Measurements from ENCODE around the gene TMEM42. TPM values are rescaled to one million over a fixed set of nuclear protein-coding genes. Genes with fewer than 3 reads are reported as not detected.

The TMEM42 gene
- total and polyA plus RNA-seq, 9 of the 15 experiments (the other 6 are each of a cell fraction or from before 2014, with no cell fraction given) = 0.53 to 1.6 (median 0.98) TPM

DNA sequence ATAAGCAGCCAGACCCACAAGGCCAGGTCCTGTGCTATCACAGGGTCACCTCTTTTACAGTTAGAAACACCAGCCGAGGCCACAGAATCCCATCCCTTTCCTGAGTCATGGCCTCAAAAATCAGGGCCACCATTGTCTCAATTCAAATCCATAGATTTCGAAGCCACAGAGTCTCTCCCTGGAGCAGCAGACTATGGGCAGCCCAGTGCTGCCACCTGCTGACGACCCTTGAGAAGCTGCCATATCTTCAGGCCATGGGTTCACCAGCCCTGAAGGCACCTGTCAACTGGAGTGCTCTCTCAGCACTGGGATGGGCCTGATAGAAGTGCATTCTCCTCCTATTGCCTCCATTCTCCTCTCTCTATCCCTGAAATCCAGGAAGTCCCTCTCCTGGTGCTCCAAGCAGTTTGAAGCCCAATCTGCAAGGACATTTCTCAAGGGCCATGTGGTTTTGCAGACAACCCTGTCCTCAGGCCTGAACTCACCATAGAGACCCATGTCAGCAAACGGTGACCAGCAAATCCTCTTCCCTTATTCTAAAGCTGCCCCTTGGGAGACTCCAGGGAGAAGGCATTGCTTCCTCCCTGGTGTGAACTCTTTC is 52.3 kb downstream of the TMEM42 start (continued):
- TF ChIP-seq ELF2 (CRISPR knock-in tag; IDR thresholded peaks at IDR 0.05) = no peak
- TF ChIP-seq FOXJ3 (CRISPR knock-in tag; IDR thresholded peaks at IDR 0.05) = peak; percentile 61; the same call in 1 of the 2 replicates
- TF ChIP-seq FUS (optimal IDR thresholded peaks at IDR 0.05; ENCODE audit: low read depth, low read length) = no peak
- no peak for TF ChIP-seq RBM25 (IDR thresholded peaks at IDR 0.05; ENCODE audit: low read depth, low read length, severe bottlenecking)
- TF ChIP-seq, protein P1, sequence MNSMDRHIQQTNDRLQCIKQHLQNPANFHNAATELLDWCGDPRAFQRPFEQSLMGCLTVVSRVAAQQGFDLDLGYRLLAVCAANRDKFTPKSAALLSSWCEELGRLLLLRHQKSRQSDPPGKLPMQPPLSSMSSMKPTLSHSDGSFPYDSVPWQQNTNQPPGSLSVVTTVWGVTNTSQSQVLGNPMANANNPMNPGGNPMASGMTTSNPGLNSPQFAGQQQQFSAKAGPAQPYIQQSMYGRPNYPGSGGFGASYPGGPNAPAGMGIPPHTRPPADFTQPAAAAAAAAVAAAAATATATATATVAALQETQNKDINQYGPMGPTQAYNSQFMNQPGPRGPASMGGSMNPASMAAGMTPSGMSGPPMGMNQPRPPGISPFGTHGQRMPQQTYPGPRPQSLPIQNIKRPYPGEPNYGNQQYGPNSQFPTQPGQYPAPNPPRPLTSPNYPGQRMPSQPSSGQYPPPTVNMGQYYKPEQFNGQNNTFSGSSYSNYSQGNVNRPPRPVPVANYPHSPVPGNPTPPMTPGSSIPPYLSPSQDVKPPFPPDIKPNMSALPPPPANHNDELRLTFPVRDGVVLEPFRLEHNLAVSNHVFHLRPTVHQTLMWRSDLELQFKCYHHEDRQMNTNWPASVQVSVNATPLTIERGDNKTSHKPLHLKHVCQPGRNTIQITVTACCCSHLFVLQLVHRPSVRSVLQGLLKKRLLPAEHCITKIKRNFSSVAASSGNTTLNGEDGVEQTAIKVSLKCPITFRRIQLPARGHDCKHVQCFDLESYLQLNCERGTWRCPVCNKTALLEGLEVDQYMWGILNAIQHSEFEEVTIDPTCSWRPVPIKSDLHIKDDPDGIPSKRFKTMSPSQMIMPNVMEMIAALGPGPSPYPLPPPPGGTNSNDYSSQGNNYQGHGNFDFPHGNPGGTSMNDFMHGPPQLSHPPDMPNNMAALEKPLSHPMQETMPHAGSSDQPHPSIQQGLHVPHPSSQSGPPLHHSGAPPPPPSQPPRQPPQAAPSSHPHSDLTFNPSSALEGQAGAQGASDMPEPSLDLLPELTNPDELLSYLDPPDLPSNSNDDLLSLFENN (IDR thresholded peaks at IDR 0.05; ENCODE audit: low read depth in 2 of 2, low read length in 2 of 2) = 0 out of 4 replicates have a peak, but pooled peaks of 1 of the 2 experiments have one; percentile 25
- TF ChIP-seq, protein P2, sequence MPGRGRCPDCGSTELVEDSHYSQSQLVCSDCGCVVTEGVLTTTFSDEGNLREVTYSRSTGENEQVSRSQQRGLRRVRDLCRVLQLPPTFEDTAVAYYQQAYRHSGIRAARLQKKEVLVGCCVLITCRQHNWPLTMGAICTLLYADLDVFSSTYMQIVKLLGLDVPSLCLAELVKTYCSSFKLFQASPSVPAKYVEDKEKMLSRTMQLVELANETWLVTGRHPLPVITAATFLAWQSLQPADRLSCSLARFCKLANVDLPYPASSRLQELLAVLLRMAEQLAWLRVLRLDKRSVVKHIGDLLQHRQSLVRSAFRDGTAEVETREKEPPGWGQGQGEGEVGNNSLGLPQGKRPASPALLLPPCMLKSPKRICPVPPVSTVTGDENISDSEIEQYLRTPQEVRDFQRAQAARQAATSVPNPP (IDR thresholded peaks at IDR 0.05; ENCODE audit: borderline replicate concordance, insufficient read depth, insufficient read length) = no peak
- TF ChIP-seq, protein P3, sequence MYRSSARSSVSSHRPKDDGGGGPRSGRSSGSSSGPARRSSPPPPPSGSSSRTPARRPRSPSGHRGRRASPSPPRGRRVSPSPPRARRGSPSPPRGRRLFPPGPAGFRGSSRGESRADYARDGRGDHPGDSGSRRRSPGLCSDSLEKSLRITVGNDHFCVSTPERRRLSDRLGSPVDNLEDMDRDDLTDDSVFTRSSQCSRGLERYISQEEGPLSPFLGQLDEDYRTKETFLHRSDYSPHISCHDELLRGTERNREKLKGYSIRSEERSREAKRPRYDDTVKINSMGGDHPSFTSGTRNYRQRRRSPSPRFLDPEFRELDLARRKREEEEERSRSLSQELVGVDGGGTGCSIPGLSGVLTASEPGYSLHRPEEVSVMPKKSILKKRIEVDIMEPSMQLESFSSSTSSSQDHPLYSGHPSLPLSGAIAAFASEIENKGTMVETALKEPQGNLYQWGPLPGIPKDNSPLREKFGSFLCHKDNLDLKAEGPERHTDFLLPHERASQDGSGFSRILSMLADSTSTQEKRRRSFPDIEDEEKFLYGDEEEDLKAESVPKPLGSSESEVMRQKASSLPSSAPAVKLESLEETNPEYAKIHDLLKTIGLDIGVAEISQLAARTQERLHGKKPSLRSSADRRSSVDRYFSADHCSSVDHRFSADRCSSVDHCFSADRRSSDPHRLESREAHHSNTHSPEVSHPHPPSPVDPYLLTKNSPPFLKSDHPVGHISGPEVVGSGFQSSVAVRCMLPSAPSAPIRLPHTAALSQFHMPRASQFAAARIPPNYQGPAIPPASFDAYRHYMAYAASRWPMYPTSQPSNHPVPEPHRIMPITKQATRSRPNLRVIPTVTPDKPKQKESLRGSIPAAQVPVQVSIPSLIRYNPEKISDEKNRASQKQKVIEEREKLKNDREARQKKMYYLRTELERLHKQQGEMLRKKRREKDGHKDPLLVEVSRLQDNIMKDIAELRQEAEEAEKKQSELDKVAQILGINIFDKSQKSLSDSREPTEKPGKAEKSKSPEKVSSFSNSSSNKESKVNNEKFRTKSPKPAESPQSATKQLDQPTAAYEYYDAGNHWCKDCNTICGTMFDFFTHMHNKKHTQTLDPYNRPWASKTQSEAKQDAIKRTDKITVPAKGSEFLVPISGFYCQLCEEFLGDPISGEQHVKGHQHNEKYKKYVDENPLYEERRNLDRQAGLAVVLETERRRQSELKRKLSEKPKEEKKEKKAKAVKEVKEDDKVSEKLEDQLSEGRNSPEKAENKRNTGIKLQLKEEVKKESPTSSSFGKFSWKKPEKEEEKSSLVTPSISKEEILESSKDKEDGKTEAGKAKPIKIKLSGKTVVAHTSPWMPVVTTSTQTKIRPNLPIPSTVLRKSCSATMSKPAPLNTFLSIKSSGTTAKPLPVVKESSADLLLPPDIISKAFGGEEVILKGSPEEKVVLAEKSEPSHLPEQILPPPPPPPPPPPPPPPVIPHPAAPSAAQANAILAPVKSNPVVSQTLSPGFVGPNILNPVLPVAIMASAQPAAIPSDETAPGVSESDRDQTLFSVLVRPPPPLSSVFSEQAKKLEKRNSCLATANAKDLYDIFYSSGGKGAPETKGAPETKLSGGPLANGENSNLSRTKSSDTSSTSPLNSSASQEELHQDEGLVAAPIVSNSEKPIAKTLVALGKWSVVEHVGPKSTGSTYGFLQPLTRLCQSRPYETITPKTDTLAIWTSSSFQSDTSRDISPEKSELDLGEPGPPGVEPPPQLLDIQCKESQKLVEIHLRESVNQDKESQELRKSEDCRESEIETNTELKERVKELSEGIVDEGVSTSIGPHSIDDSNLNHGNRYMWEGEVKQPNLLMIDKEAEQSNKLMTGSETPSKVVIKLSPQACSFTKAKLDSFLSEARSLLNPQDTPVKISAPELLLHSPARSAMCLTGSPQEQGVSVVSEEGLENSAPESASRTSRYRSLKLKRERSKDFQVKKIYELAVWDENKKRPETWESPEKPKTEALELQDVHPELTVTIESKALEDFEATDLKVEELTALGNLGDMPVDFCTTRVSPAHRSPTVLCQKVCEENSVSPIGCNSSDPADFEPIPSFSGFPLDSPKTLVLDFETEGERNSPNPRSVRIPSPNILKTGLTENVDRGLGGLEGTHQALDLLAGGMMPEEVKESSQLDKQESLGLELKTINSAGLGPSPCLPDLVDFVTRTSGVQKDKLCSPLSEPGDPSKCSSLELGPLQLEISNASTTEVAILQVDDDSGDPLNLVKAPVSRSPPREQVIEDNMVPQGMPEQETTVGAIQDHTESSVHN (IDR thresholded peaks at IDR 0.05; ENCODE audit: borderline replicate concordance in 1 of 2, low read depth in 1 of 2) = no peak
- TF ChIP-seq SMAD2 (IDR thresholded peaks at IDR 0.05; ENCODE audit: low read depth, low read length) = no peak
- TF ChIP-seq HDGF (IDR thresholded peaks at IDR 0.05) = no peak
- no peak for TF ChIP-seq ZNF174 (CRISPR knock-in tag; IDR thresholded peaks at IDR 0.05)
- TF ChIP-seq MYC (IDR thresholded peaks at IDR 0.05; ENCODE audit: low read depth, low read length) = 0 out of 2 replicates have a peak, but pooled peaks have one; percentile 15
- TF ChIP-seq MYC (CRISPR knock-in tag; IDR thresholded peaks at IDR 0.05; ENCODE audit: borderline replicate concordance, low read depth) = no peak
- TF ChIP-seq, protein P4, sequence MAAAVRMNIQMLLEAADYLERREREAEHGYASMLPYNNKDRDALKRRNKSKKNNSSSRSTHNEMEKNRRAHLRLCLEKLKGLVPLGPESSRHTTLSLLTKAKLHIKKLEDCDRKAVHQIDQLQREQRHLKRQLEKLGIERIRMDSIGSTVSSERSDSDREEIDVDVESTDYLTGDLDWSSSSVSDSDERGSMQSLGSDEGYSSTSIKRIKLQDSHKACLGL (CRISPR knock-in tag; IDR thresholded peaks at IDR 0.05; ENCODE audit: borderline replicate concordance, poor library complexity, severe bottlenecking) = no peak
- TF ChIP-seq RAD51 (IDR thresholded peaks at IDR 0.05; ENCODE audit: borderline replicate concordance, low read depth) = no peak
